NT2/D1 (cell line): Measurements from ENCODE around the gene SMOC2.

Experiments
- SUZ12 ChIP-seq: IDR thresholded peaks from 2 replicates; pipeline ENCODE4 v1.6.1; 2011; ENCODE audit not compliant: insufficient read length, insufficient read depth; ENCODE audit errors: extremely low read depth
- YY1 ChIP-seq: IDR thresholded peaks from 2 replicates; pipeline ENCODE4 v1.6.1; 2011; ENCODE audit not compliant: insufficient read length, insufficient read depth
- ZNF274 ChIP-seq: IDR thresholded peaks from 2 replicates; pipeline ENCODE4 v1.6.1; 2011; ENCODE audit warnings: mild to moderate bottlenecking, low read depth, low read length

DNA sequence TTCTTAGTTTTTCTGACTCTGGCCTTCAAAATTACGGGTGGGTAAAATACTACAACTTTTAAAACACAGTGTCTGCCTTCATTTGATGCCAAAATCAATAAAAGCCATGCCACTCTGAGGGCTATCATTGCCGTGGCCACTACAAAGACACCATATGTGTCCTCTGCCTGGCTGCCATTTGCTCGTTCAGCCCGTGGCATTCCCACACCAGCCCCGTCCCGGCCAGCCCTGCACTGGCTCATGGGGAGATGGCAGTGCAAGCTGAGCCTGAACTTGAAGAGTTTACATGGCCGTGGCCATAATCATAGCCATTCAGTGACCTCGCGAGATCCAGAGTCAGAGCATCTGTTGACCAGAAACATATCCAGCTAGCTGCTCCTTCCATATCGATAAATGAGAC is 79.2 kb downstream of the SMOC2 start:
- TF ChIP-seq ZNF274 (no peak), SUZ12 (no peak), YY1 (no peak)
